GM19463 (cell line): ENCODE measurements around the gene TEKTIP1.
A peak's percentile ranks its signal among the peaks of the same experiment; 100 is the strongest.

Source experiments
- ATAC-seq: cut with Tn5 transposase; IDR thresholded peaks from one replicate; pipeline ENCODE4 v1.9.1; 2021; ENCODE audit warnings: mild to moderate bottlenecking, moderate library complexity; ENCODE audit not compliant: unreplicated experiment

The TEKTIP1 gene

DNA sequence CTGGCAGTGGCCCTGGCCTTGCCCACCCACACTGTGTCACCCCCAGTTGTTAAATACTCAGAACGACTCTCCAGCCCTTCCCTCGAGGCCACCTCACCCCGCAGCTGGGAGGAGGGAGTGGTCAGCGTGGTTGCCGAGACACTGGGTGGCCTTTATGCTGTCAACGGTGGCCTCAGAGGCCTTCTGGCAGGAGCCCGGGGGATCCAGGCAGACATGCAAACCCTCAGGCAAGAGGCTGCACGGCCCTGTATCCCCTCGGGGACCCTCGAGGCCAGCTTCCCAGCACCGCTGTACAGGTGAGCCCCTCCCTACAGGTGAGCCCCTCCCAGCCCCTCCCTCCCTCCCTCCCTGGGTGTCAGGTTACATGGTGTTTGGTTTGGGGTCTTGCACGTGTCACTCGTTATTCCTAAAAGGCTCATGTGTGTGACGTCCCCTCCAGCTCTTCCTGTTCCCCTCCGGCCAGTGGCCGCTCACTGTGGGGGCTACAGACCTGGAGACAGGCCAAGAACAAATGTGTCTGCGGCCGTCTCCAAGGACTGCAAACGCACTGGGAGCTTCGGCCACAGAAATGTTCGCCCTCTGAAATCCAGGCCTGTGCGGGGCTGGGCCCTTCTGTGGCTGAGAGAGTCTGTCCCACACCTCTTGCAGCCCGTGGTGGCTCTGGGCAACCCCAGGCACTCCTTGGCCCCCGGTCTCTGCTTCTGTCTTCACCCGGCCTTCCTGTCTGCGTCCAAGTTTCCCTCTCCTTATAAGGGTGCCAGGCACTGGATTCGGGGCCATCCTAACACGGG is at the start of gene TEKTIP1:
TSS of gene TEKTIP1 (plus strand) at position 210 of the 791 bp plus-strand sequence. CDS start at position 214, 4 bp downstream.
- ATAC-seq = no peak

- no peak for ATAC-seq
Measured at GRCh38 chr19:3491396-3492119, 47.4 kb upstream of the TEKTIP1 start.

DNA sequence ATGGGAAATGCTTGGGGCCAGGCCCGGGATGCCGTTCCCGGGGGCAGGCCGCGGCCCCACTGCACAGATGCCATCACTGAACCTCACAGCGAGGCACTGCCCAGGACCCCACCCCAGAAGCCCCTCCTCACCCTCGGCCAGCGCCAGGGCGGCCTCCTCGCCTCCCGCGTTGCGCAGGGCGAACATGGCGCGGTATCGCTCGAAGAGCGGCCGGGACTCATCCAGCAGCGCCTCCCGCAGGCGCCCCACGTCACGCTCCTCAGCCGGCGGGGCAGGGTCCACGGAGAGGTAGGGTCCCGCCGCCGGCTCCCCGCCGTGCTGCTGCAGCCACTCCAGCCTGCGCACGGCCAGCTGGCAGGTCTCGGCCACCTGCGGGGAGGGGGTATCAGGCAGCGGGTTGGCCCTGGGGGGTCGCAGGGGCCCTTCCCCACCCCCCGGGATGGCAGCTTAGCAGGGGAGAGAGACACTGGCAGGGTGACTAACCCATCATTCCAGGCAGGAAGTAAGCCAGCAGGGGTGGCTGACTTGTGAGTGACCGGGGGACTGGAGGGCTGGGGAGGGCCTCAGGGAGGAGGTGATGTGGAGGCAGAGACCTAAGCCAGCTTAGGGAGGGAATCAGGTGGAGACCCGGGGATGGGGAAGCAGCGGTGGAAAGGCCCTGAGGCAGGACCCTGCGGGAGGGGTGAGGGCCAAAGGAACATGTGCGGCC is 46.7 kb upstream of the TEKTIP1 start:
- ATAC-seq = no peak

GRCh38 chr19:3492919-3493318 is 46.1 kb upstream of the TEKTIP1 start:
- ATAC-seq = no peak

DNA sequence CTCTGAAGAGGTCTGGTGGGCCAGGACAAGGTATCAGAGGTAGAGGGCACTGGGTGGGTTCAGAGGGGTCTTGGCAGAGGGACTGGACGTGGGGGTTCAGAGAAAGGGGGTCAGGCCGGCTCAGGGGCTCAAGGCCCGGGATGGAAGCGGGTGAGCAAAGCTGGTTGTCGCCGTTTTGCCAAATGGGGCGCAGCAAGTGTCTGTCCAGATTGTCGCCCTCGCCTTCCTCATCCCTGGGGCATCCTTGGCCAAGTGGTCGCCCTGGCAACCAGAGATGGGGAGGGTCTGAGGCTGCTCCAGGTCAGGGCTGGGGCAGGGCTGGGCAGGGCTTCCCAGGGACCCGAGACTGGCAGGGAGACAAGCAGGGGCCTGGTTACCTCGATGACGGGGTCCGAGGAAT is 45.3 kb upstream of the TEKTIP1 start:
- ATAC-seq = no peak

DNA sequence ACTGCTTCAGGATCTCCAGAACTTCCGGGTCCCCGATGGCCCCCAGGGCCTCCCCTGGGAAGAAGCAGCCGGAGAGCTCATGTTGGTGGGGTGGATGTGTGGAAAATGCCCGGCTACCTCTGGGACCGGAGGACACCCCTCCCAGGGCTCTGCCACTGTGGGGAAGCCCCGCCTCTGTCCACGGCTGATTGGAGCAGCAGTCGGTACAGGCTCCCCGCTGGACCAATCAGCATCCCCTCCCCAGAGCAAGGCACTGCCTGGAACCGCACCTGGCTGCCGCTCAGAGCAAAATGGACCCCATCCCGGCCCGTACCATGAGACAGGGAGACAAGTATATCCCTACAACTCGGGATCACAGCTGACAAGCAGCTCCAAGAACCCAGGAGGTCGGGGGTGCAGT is 44.9 kb upstream of the TEKTIP1 start:
- no peak for ATAC-seq

DNA sequence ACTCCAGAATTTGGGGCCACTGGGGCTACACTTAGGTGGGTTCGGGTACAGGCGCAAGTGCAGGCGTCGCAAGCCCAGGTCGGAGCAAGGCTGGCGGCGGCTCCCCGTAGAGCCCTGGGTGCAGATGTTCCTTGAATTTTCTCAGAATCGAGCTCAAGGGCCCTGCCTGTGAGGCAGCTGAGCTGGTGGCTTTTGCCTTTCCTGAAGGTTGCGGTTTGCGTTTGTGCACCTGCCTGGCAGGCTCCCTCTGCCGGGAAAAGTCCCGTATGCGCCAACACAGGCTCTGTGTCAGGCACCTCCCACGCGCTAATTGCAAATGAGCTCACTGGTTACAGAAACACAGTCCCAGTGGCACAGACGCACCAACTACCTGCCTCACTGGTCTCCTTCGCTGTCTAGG is 44.4 kb upstream of the TEKTIP1 start:
- no peak for ATAC-seq

DNA sequence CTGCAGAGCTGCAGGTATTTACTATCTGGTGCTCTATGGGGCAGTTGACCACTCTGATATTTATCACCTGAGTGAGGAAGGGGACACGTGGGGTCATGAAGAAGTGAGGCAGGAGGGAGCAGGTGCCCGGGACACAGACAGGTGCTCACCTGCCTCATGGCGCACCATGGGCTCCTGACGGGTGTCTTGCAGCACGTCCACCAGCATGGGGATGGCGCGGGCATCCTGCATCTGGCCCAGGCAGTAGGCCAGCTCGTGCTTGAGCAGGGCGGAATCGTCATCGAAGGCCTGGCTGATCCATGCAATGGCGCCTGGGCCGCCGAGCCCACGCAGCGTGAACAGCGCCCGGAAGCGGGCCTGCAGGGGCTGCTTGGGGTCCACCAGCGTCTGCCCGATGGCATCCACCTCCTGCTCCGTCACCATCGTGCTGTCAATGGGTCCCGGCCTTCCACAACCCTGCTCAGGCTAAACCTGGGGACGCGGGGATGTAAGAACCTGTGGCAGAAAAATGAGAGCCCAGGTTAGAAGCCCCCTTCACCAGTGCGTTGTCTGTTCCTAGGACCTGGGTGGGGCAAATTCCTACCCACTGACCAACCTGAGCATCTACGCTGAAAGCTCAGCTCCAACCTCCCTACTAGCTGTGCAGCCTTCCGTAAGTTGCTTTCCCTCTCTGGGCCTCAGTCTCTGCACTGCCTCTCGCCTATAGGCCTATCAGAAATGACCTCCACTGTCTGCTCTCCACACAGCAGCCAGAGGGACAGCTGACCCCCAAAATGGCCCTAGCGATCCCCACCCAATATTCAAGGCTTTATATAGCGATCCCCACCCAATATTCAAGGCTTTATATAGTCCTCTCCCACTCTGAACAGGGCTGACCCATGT is 42.3 kb upstream of the TEKTIP1 start:
- no peak for ATAC-seq

DNA sequence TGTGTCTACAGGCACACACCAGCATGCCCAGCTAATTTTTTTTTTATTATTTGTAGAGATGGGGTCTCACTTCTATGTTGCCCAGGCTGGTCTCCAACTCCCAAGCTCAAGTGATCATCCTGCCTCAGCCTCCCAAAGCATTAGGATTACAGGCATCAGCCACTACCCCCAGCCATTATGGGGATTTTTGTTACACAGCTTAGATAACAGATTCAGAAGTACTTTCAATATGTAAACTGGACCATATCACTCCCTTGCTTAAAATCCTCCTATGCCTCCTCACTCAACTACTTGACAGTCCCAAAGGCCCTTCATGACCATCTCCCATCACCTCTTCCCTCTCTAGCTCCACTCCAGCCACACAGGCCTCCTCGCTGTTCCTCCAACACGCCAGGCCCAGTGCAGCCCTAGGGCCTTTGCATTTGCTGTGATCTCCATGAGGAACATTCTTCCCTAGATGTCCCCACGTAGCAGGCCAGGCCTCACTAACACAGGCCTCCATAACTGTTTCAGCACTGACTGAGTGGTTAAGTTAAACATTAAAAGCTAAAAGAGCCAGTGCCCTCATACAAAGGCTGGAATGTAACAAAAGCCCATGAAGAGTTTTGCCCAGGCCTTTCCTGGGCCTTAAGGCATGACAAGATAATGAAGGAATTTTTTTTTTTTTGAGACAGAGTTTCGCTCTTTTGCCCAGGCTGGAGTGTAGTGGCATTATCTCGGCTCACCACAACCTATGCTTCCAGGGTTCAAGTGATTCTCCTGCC is 41.0 kb upstream of the TEKTIP1 start:
- no peak for ATAC-seq

DNA sequence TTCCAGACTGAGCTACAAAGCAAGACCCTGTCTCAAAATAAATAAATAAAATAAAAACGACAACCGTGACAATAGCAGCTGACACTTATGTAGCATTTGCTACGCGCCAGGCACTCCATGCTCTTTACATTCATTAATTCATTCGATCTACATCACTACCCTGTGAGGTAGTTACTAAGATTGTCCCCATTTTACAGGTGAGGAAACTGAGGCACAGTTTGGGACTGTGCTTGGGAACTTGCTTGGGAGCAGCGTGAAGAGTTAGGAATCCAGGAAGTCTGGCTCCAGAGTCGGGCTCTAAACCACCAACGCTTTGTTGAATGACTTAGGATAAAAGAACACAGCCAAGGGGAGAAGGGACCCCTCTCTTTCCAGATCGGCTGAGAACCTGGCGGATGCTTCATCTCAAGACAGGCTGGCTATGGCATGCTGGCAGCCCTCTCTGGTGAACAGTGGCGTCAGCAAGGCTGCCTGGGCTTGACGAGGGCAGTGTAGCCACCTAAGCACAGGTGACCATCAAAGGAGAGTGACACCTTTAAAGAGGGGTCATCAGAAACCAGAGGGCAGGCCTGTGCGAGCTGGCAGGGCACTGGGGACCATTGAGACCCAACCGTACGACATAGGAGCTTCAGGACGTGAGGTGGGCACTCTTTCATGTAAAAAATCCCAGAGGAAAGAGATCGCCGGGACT is 39.1 kb upstream of the TEKTIP1 start:
- ATAC-seq = no peak

DNA sequence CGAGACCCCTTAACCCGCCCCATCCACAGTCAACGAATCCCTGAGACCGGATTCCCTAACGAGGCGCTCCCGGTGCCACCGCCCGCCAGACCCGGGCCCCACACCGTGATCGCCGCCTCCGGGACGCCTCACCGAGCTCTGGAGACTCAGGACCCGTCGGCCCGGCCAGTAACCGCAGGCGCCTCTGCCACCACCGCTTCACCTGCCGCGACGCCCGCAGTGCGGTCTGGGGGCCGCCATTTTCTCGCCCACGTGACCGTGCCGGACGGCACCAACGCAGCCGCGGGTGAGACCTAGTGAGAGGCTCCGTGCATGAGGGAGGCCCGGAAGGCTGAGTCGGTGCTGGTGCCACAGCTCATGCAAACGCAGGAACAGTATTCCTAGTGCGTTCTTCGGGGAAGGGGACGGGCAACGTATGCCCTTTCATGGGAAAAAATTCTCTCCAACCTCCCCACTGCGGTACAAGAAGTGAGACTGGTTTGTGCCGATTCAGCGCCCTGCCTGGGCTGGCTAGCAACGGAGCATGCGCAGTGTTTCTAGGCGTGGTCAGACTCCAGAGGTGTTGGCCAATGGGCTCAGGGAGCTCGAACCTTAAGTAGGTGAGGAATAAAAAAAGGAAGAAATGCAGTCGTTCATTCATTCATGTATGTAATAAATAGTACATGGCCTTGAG is 38.4 kb upstream of the TEKTIP1 start, which contains the start of gene DOHH:
TSS of gene DOHH (minus strand) at position 246 of the 673 bp plus-strand sequence. CDS start 3,860 bp downstream, outside the sequence.
- ATAC-seq = peak; percentile 87

GRCh38 chr19:3501780-3502179 is 37.2 kb upstream of the TEKTIP1 start:
- no peak for ATAC-seq

- no peak for ATAC-seq
Measured at GRCh38 chr19:3503036-3503572, 35.9 kb upstream of the TEKTIP1 start.

GRCh38 chr19:3504735-3505134 is 34.2 kb upstream of the TEKTIP1 start:
- no peak for ATAC-seq

GRCh38 chr19:3505598-3506383 is 33.2 kb upstream of the TEKTIP1 start, which contains the start of gene FZR1:
FZR1 (plus strand) TSS chr19:3506311; CDS start chr19:3522990, 16,679 bp downstream.
- ATAC-seq = peak; percentile 93

DNA sequence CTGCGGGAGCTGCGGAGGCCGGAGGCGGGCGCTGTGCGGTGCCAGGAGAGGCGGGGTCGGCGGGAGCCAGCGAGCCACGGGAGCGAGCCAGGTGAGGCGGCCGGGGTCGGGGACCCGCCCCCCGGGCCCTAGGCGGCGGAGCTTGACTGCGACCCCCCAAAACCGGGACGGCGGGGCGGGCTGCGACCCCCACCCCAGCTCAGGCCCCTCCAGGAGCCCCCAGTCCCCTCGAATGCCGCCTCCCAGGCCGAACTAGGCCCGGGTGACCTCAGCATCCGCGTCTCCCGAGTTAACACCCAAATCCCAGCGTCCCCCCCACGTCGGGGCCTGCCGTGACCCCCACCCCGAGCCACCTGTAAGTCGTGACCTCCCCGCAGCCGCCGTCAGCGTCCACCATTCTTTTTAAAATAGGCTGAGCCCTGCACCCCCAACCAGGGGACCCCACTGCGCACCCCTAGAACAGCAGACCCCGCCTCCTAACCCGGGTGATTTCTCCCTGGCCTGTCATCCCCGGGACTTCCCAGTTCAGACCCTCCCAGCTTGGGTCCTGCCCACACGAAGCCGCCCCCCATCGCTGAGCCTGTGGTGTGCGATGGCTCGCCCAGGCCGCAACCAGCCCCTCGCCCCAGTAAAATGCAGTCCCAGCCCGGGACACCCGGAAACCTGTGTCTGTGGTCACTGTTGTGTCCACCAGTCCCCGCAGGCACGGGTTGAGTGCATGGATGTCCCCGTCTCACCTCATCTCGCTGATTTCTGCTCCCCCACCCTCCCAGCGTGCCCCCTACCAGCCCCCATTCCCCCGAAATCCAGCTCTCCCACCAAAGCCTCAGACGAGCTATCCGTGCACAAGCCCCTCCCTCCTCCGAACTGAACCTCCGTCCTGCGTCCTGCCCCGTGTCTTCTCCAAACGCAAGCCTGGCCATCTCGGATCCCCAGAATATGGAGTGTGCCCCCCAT is 32.3 kb upstream of the TEKTIP1 start:
- ATAC-seq = no peak
